Neural crest cell (in vitro differentiated cells): ENCODE results near the gene DNAJC1. TPM values are rescaled to one million over a fixed set of nuclear protein-coding genes. Genes with fewer than 3 reads are reported as not detected.
A peak's percentile ranks its signal among the peaks of the same experiment; 100 is the strongest.

ENCODE experiments used
- DNase-seq: peaks from one replicate; pipeline ENCODE4 v3.0.0; 2021; ENCODE audit warnings: low read depth, mixed read lengths, low spot score
- H3K27ac Mint-ChIP-seq: one replicate; pipeline ENCODE4 v1.8.0; 2021; ENCODE audit warnings: mild to moderate bottlenecking, mixed read lengths; ENCODE audit not compliant: unreplicated experiment
- H3K27me3 Mint-ChIP-seq: 2 replicates; pipeline ENCODE4 v1.8.0; 2021; ENCODE audit warnings: low read depth, mild to moderate bottlenecking, mixed read lengths
- H3K36me3 Mint-ChIP-seq: 2 replicates; pipeline ENCODE4 v1.8.0; 2021; ENCODE audit warnings: low read depth, mild to moderate bottlenecking, mixed read lengths
- H3K4me1 Mint-ChIP-seq: 2 replicates; pipeline ENCODE4 v1.8.0; 2021; ENCODE audit warnings: mixed read lengths
- H3K4me3 Mint-ChIP-seq: one replicate; pipeline ENCODE4 v1.8.0; 2021; ENCODE audit warnings: mild to moderate bottlenecking, mixed read lengths
- H3K9me3 Mint-ChIP-seq: 2 replicates; pipeline ENCODE4 v1.8.0; 2021; ENCODE audit warnings: mixed read lengths
- CTCF ChIP-seq: fragments of 200-600 bp; sonication (generic); conservative IDR thresholded peaks from 2 replicates; pipeline ENCODE4 v1.5.0; 2021; ENCODE audit warnings: antibody characterized with exemption, mild to moderate bottlenecking
- total RNA-seq: library from RNA; stranded (reverse); gene quantifications from 2 replicates; pipeline ENCODE4 v1.2.1, GENCODE V29; 2021

DNAJC1 gene
- total RNA-seq, 1 donor from 2014 or later: 34.3 TPM

GRCh38 chr10:21759232-21759631 lies 244.3 kb downstream of the DNAJC1 start:
- H3K4me1 Mint-ChIP-seq: peaks cover 20% of the 10 kb centered on the region
- TF ChIP-seq CTCF: no peak
- H3K9me3 Mint-ChIP-seq: no peaks in the 10 kb centered on the region
- no peak overlapping the region for H3K4me3 Mint-ChIP-seq
- no peak overlapping the region for H3K27ac Mint-ChIP-seq
- H3K36me3 Mint-ChIP-seq: peaks cover 7% of the 10 kb centered on the region
- no peaks in the 10 kb centered on the region for H3K27me3 Mint-ChIP-seq
- no peak for DNase-seq

- peaks cover 20% of the 10 kb centered on the region for H3K4me1 Mint-ChIP-seq
- no peak overlapping the region for H3K27ac Mint-ChIP-seq
- H3K9me3 Mint-ChIP-seq: no peaks in the 10 kb centered on the region
- no peak overlapping the region for H3K4me3 Mint-ChIP-seq
- no peak for DNase-seq
- TF ChIP-seq CTCF: no peak
- H3K36me3 Mint-ChIP-seq: peaks cover 8% of the 10 kb centered on the region
- no peaks in the 10 kb centered on the region for H3K27me3 Mint-ChIP-seq
Observed at GRCh38 chr10:21758696-21759095, 244.8 kb downstream of the DNAJC1 start.

- H3K9me3 Mint-ChIP-seq: no peaks in the 10 kb centered on the region
- peak overlapping the region; percentile 44 for H3K4me3 Mint-ChIP-seq
- H3K27ac Mint-ChIP-seq: no peak overlapping the region
- peaks cover 10% of the 10 kb centered on the region for H3K36me3 Mint-ChIP-seq
- DNase-seq: no peak
- no peak for TF ChIP-seq CTCF
- H3K4me1 Mint-ChIP-seq: peaks cover 23% of the 10 kb centered on the region
- no peaks in the 10 kb centered on the region for H3K27me3 Mint-ChIP-seq
Observed at GRCh38 chr10:21758239-21758638, 245.3 kb downstream of the DNAJC1 start.

- Mint-ChIP-seq H3K4me3 (no peak overlapping the region), H3K27ac (peak overlapping the region; percentile 65), H3K27me3 (no peaks in the 10 kb centered on the region), H3K9me3 (no peaks in the 10 kb centered on the region), H3K36me3 (peaks cover 10% of the 10 kb centered on the region), H3K4me1 (peaks cover 23% of the 10 kb centered on the region)
- no peak for TF ChIP-seq CTCF
- DNase-seq: no peak
Observed at GRCh38 chr10:21757185-21757901, 246.2 kb downstream of the DNAJC1 start.

GRCh38 chr10:21756707-21757106 lies 246.8 kb downstream of the DNAJC1 start:
- no peaks in the 10 kb centered on the region for H3K9me3 Mint-ChIP-seq
- H3K4me3 Mint-ChIP-seq: no peak overlapping the region
- TF ChIP-seq CTCF: no peak

More at GRCh38 chr10:21756707-21757106, 246.8 kb downstream of the DNAJC1 start:
- H3K36me3 Mint-ChIP-seq: peaks cover 10% of the 10 kb centered on the region
- H3K27me3 Mint-ChIP-seq: no peaks in the 10 kb centered on the region
- H3K27ac Mint-ChIP-seq: no peak overlapping the region
- peaks cover 23% of the 10 kb centered on the region for H3K4me1 Mint-ChIP-seq
- no peak for DNase-seq
